HepG2 (cell line): Measurements from ENCODE around the gene TSPYL4. TPM values are rescaled to one million over a fixed set of nuclear protein-coding genes. Genes with fewer than 3 reads are reported as not detected.

ENCODE experiments used
- ATAC-seq: fragments of 200-7000 bp; cut with Tn5 transposase; 3 replicates; pipeline ENCODE4 v1.9.1; 2020; ENCODE audit warnings: mild to moderate bottlenecking, moderate library complexity
- BruUV-seq: library from RNA; stranded (reverse); fragments of 400-500 nt; replicated peaks from 2 replicates; lab custom pipeline; 2021; lab: Mats Ljungman, UMichigan
- CTCF ChIA-PET: fragments of 300-600 bp; formaldehyde crosslinking; extraction: SDS; loops from one replicate; lab custom pipeline; 2021; ENCODE audit warnings: low total read pairs, inconsistent platforms, low intra/inter-chr PET ratio; lab: Yijun Ruan, JAX
- POLR2A ChIA-PET: fragments of 350-600 bp; sonication (Branson Sonifier 250); formaldehyde crosslinking; loops from one replicate; lab custom pipeline; 2020; ENCODE audit warnings: antibody characterized with exemption, inconsistent platforms; lab: Yijun Ruan, JAX
- DNase-seq: peaks from one replicate; pipeline ENCODE4 v3.0.0-alpha.2; 2015; ENCODE audit warnings: low spot score
- FAIRE-seq: peaks from 3 replicates; lab custom pipeline; 2011; peaks lifted over from hg19 to GRCh38; lab: Jason Lieb, UNC
- H2AFZ ChIP-seq: one replicate; pipeline ENCODE4 v1.6.1; 2011; ENCODE audit warnings: low read length, inconsistent platforms
- H3K27ac ChIP-seq: fragments of 300-600 bp; 3 replicates; pipeline ENCODE4 v1.8.0; 2011; ENCODE audit warnings: mixed run types, mild to moderate bottlenecking, mixed read lengths, low read length, inconsistent platforms; ENCODE audit not compliant: insufficient read depth; ENCODE audit errors: extremely low read length
- H3K27me3 ChIP-seq, 2 experiments: fragments of 200-600 bp in 1 of 2; 2 replicates in 1 of 2; 3 replicates in 1 of 2; pipeline versions ENCODE4 v1.6.0 to v1.8.0; 2011; ENCODE audit warnings: low read length in 2 of 2, mild to moderate bottlenecking in 2 of 2, moderate library complexity in 2 of 2, inconsistent platforms in 1 of 2; ENCODE audit not compliant: insufficient read depth in 2 of 2, control insufficient read depth in 1 of 2
- H3K36me3 ChIP-seq, 2 experiments: fragments of 200-600 bp in 1 of 2; replicated peaks in 1 of 2; 2 replicates in 1 of 2; 3 replicates in 1 of 2; pipeline versions ENCODE4 v1.5.1 to v1.8.0; 2011; ENCODE audit warnings: low read length in 2 of 2, inconsistent platforms in 1 of 2; ENCODE audit not compliant: insufficient read depth in 2 of 2, control insufficient read depth in 1 of 2
- H3K4me1 ChIP-seq: 2 replicates; pipeline ENCODE4 v1.5.1; 2012; ENCODE audit warnings: low read length, inconsistent platforms; ENCODE audit not compliant: insufficient read depth
- H3K4me2 ChIP-seq: 2 replicates; pipeline ENCODE4 v1.6.0; 2011; ENCODE audit warnings: low read depth, low read length, inconsistent platforms
- H3K4me3 ChIP-seq, 3 experiments: fragments of 200-600 bp in 1 of 3; sonication (generic), shearing (Covaris generic) in 1 of 3; replicated peaks in 1 of 3; 2 replicates each; pipeline ENCODE4 v1.5.1; 2011 to 2016; ENCODE audit warnings: low read length in 3 of 3, inconsistent platforms in 2 of 3, low read depth in 2 of 3, mild to moderate bottlenecking in 2 of 3, control low read depth in 1 of 3, mixed read lengths in 1 of 3; ENCODE audit not compliant: insufficient read depth in 1 of 3
- H3K79me2 ChIP-seq: one replicate; pipeline ENCODE4 v1.6.1; 2011; ENCODE audit warnings: low read length, inconsistent platforms; ENCODE audit not compliant: insufficient read depth
- H3K9ac ChIP-seq: 2 replicates; pipeline ENCODE4 v1.6.0; 2011; ENCODE audit warnings: mild to moderate bottlenecking, low read depth, low read length, inconsistent platforms; ENCODE audit not compliant: insufficient read depth
- H3K9me3 ChIP-seq: 2 replicates; pipeline ENCODE4 v1.5.1; 2012; ENCODE audit warnings: mild to moderate bottlenecking, low read length
- H4K20me1 ChIP-seq: 2 replicates; pipeline ENCODE4 v1.6.0; 2011; ENCODE audit warnings: inconsistent platforms, mild to moderate bottlenecking, low read length, moderate library complexity; ENCODE audit not compliant: insufficient read depth
- CREM ChIP-seq, 2 experiments: sonication (generic) in 1 of 2; formaldehyde crosslinking in 1 of 2; IDR thresholded peaks; 2 replicates each; pipeline versions ENCODE4 v1.4.0 to v1.6.1; 2016 to 2020; ENCODE audit warnings: antibody characterized with exemption in 1 of 2, mild to moderate bottlenecking in 1 of 2, missing genetic modification reagents in 1 of 2
- ELF1 ChIP-seq: sonication (generic); formaldehyde crosslinking; IDR thresholded peaks from 2 replicates; pipeline ENCODE4 v1.4.0; 2020; ENCODE audit warnings: missing genetic modification reagents
- JARID2 ChIP-seq: sonication (generic); formaldehyde crosslinking; IDR thresholded peaks from 2 replicates; pipeline ENCODE4 v1.8.1; 2023; ENCODE audit warnings: missing genetic modification reagents, inconsistent platforms; ENCODE audit not compliant: insufficient replicate concordance
- KLF15 ChIP-seq: sonication (generic); formaldehyde crosslinking; IDR thresholded peaks from 2 replicates; pipeline ENCODE4 v1.8.1; 2023; ENCODE audit warnings: borderline replicate concordance, mild to moderate bottlenecking, inconsistent platforms, missing genetic modification reagents, mixed read lengths
- MEF2D ChIP-seq: sonication (generic); formaldehyde crosslinking; IDR thresholded peaks from 2 replicates; pipeline ENCODE4 v1.5.1; 2020; ENCODE audit warnings: mild to moderate bottlenecking, missing genetic modification reagents
- MYNN ChIP-seq: sonication (generic); formaldehyde crosslinking; IDR thresholded peaks from 2 replicates; pipeline ENCODE4 v1.4.0; 2020; ENCODE audit warnings: mild to moderate bottlenecking, low read depth, missing genetic modification reagents
- NFE2L2 ChIP-seq: fragments of 150-350 bp; IDR thresholded peaks from 2 replicates; pipeline ENCODE4 v1.6.1; 2014; ENCODE audit warnings: low read length
- SALL1 ChIP-seq: sonication (generic); formaldehyde crosslinking; IDR thresholded peaks from 2 replicates; pipeline ENCODE4 v1.8.0; 2022; ENCODE audit warnings: mild to moderate bottlenecking, missing genetic modification reagents
- SCMH1 ChIP-seq: sonication (generic); formaldehyde crosslinking; IDR thresholded peaks from 2 replicates; pipeline ENCODE4 v1.9.0; 2021; ENCODE audit warnings: missing genetic modification reagents, mild to moderate bottlenecking, borderline replicate concordance
- SPEN ChIP-seq: sonication (generic); formaldehyde crosslinking; IDR thresholded peaks from 2 replicates; pipeline ENCODE4 v1.5.1; 2020; ENCODE audit warnings: low read depth, mild to moderate bottlenecking, missing genetic modification reagents
- ZNF232 ChIP-seq: sonication (generic); formaldehyde crosslinking; IDR thresholded peaks from 2 replicates; pipeline ENCODE4 v1.4.0; 2020; ENCODE audit warnings: missing genetic modification reagents, borderline replicate concordance
- ZNF263 ChIP-seq: sonication (generic); formaldehyde crosslinking; IDR thresholded peaks from 2 replicates; pipeline ENCODE4 v1.4.0; 2020; ENCODE audit warnings: missing genetic modification reagents
- ZNF264 ChIP-seq: sonication (generic); formaldehyde crosslinking; IDR thresholded peaks from 2 replicates; pipeline ENCODE4 v1.4.0; 2020; ENCODE audit warnings: missing genetic modification reagents
- ZNF776 ChIP-seq: sonication (generic); formaldehyde crosslinking; IDR thresholded peaks from 2 replicates; pipeline ENCODE4 v1.4.0; 2020; ENCODE audit warnings: mild to moderate bottlenecking, missing genetic modification reagents
- ZNF780A ChIP-seq: sonication (generic); formaldehyde crosslinking; IDR thresholded peaks from 2 replicates; pipeline ENCODE4 v1.8.0; 2022; ENCODE audit warnings: mild to moderate bottlenecking, missing genetic modification reagents, moderate library complexity
- WGBS: methylation state at CpG from one replicate; pipeline ENCODE4 v1.1.6; 2017; ENCODE audit warnings: low lambda C conversion rate; 5-methylcytosine and 5-hydroxymethylcytosine counted together
- in situ Hi-C: cut with HindIII; loops from 2 replicates; pipeline ENCODE4 v1.10.0; 2017; ENCODE audit warnings: low pct_unique_long_range_greater_than_20kb; ENCODE audit not compliant: extremely low pct_ligation_motif_present
- intact Hi-C: fragments of 100-400 bp; cut with micrococcal nuclease; formaldehyde crosslinking; loops from one replicate; pipeline ENCODE4 v1.10.0; 2022; ENCODE audit not compliant: unreplicated experiment
- polyA plus RNA-seq, 8 experiments: library from polyadenylated mRNA; depleted of rRNA in 3 of 8; stranded (reverse) in 7 of 8; unstranded in 1 of 8; fragments of >200 nt; fragmentation: Illumina TruSeq in 4 of 8; extraction: Trizol in 4 of 8; gene quantifications; 2 replicates each; pipeline versions ENCODE4 v1.2.1 to v1.2.3, GENCODE V29; 2011 to 2016; ENCODE audit warnings: low read depth in 4 of 8, missing spikeins in 1 of 8, mixed read lengths in 1 of 8; ENCODE audit not compliant: insufficient read depth in 1 of 8
- total RNA-seq, 5 experiments: library from RNA; depleted of rRNA; stranded (reverse); fragments of >200 nt; fragmentation: Illumina TruSeq; extraction: Trizol; gene quantifications; 2 replicates each; pipeline ENCODE4 v1.2.3, GENCODE V29; 2016; ENCODE audit warnings: low read depth in 1 of 5
- TF ChIP-seq, protein P1 (sequence below): sonication (generic); formaldehyde crosslinking; IDR thresholded peaks from 2 replicates; pipeline ENCODE4 v1.5.0; 2020; ENCODE audit warnings: missing genetic modification reagents
- TF ChIP-seq, protein P2 (sequence below): sonication (generic); formaldehyde crosslinking; IDR thresholded peaks from 2 replicates; pipeline ENCODE4 v1.4.0; 2020; ENCODE audit warnings: missing genetic modification reagents; ENCODE audit errors: not compliant biosample characterization
- TF ChIP-seq, protein P3 (sequence below): sonication (generic); formaldehyde crosslinking; IDR thresholded peaks from 2 replicates; pipeline ENCODE4 v1.5.1; 2020; ENCODE audit warnings: missing genetic modification reagents, mild to moderate bottlenecking, borderline replicate concordance
- TF ChIP-seq, protein P4 (sequence below): sonication (generic); formaldehyde crosslinking; IDR thresholded peaks from 2 replicates; pipeline ENCODE4 v1.5.0; 2020; ENCODE audit warnings: mild to moderate bottlenecking, missing genetic modification reagents, borderline replicate concordance
- TF ChIP-seq, protein P5 (sequence below): sonication (generic); formaldehyde crosslinking; IDR thresholded peaks from 2 replicates; pipeline ENCODE4 v1.5.0; 2020; ENCODE audit warnings: missing genetic modification reagents

The TSPYL4 gene
- total and polyA plus RNA-seq, 2 of the 13 experiments (the other 11 are each of a cell fraction or from before 2014, with no cell fraction given): 18.0 to 19.7 TPM

DNA sequence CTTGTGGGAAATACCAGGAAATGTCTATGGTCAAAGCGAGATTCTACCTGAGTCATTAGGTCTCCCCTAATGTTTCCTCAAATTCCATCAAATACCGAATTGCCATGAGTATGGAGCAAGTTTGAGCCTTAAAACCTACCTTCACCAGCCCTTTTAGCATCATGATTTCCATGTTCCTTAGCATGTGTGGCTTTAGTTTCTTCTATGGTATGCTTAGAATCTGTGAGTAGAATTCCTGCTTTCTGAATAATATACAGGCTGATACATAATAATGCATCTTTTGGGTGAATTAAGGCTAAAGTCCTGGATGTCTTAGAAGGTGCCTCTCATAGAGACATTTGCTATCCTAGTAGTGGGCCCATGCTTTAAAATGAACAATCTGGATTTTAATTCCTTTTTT is 32.0 kb downstream of the TSPYL4 start:
- FAIRE-seq (no peak), DNase-seq (no peak)
- Histone ChIP-seq H3K36me3 (peaks cover 0 to 3% of the 10 kb centered on the region in 2 experiments; a peak in 3 of 5 replicates), H3K9me3 (no peaks in the 10 kb centered on the region), H3K4me2 (no peak overlapping the region), H2AFZ (no peak overlapping the region), H3K27me3 (no peaks in the 10 kb centered on the region), H3K79me2 (no peaks in the 10 kb centered on the region)
- POLR2A ChIA-PET: no interaction called here
- in situ Hi-C loops: no loop called here
- CTCF ChIA-PET: no interaction called here
- TF ChIP-seq ZNF263 (CRISPR knock-in tag) (no peak), SALL1 (CRISPR knock-in tag) (no peak), MYNN (CRISPR knock-in tag) (no peak), KLF15 (CRISPR knock-in tag) (no peak), MEF2D (no peak), ZNF776 (CRISPR knock-in tag) (no peak), ZNF780A (CRISPR knock-in tag) (no peak), JARID2 (CRISPR knock-in tag) (no peak), ELF1 (CRISPR knock-in tag) (no peak), SCMH1 (CRISPR knock-in tag) (no peak), ZNF232 (CRISPR knock-in tag) (no peak), ZNF264 (CRISPR knock-in tag) (no peak), NFE2L2 (no peak), SPEN (CRISPR knock-in tag) (no peak), CREM (IDR thresholded peaks at IDR 0.05) (no peak), CREM (CRISPR knock-in tag; IDR thresholded peaks at IDR 0.05) (no peak)
- TF ChIP-seq, protein P1, sequence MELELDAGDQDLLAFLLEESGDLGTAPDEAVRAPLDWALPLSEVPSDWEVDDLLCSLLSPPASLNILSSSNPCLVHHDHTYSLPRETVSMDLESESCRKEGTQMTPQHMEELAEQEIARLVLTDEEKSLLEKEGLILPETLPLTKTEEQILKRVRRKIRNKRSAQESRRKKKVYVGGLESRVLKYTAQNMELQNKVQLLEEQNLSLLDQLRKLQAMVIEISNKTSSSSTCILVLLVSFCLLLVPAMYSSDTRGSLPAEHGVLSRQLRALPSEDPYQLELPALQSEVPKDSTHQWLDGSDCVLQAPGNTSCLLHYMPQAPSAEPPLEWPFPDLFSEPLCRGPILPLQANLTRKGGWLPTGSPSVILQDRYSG: no peak
- TF ChIP-seq, protein P2, sequence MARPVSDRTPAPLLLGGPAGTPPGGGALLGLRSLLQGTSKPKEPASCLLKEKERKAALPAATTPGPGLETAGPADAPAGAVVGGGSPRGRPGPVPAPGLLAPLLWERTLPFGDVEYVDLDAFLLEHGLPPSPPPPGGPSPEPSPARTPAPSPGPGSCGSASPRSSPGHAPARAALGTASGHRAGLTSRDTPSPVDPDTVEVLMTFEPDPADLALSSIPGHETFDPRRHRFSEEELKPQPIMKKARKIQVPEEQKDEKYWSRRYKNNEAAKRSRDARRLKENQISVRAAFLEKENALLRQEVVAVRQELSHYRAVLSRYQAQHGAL (CRISPR knock-in tag): no peak
- TF ChIP-seq, protein P3, sequence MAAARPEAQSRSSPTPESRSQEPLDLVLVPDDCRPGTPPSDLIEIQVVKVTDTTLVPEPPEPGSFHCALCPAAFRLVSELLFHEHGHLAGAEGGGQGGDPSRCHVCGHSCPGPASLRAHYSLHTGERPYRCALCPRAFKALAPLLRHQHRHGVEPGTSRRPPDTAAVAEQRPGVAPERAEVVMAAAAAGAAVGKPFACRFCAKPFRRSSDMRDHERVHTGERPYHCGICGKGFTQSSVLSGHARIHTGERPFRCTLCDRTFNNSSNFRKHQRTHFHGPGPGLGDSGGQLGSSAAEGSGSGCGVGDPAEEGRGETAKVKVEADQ (CRISPR knock-in tag): no peak
- TF ChIP-seq, protein P4, sequence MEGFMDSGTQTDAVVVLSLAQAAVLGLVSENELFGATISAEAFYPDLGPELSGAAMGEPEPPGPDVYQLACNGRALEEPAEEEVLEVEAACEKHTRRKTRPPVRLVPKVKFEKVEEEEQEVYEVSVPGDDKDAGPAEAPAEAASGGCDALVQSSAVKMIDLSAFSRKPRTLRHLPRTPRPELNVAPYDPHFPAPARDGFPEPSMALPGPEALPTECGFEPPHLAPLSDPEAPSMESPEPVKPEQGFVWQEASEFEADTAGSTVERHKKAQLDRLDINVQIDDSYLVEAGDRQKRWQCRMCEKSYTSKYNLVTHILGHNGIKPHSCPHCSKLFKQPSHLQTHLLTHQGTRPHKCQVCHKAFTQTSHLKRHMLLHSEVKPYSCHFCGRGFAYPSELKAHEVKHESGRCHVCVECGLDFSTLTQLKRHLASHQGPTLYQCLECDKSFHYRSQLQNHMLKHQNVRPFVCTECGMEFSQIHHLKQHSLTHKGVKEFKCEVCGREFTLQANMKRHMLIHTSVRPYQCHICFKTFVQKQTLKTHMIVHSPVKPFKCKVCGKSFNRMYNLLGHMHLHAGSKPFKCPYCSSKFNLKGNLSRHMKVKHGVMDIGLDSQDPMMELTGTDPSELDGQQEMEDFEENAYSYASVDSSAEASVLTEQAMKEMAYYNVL (CRISPR knock-in tag): no peak
- TF ChIP-seq, protein P5, sequence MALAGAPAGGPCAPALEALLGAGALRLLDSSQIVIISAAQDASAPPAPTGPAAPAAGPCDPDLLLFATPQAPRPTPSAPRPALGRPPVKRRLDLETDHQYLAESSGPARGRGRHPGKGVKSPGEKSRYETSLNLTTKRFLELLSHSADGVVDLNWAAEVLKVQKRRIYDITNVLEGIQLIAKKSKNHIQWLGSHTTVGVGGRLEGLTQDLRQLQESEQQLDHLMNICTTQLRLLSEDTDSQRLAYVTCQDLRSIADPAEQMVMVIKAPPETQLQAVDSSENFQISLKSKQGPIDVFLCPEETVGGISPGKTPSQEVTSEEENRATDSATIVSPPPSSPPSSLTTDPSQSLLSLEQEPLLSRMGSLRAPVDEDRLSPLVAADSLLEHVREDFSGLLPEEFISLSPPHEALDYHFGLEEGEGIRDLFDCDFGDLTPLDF (CRISPR knock-in tag): no peak
- TF ChIP-seq, all 625 proteins: peak for 0
- no peak overlapping the region for H3K27ac ChIP-seq
- 0 out of 2 replicates have a peak, but pooled peaks cover 3% of the 10 kb centered on the region for H4K20me1 ChIP-seq
- H3K4me1 ChIP-seq: peaks cover 8% of the 10 kb centered on the region
- intact Hi-C loops: no loop called here
- BruUV-seq: no TSS peak
- WGBS: 98% methylated on average over 2 of the region's 2 CpGs
- no peak overlapping the region for H3K9ac ChIP-seq
- ATAC-seq: no peak
- H3K4me3 ChIP-seq: no peak overlapping the region
